ENCODE measurements around the gene PLCB1. TPM values are rescaled to one million over a fixed set of nuclear protein-coding genes. Genes with fewer than 3 reads are reported as not detected.

The PLCB1 gene
- total RNA-seq, 1 experiment from 2014 or later: 5.8 TPM

DNA sequence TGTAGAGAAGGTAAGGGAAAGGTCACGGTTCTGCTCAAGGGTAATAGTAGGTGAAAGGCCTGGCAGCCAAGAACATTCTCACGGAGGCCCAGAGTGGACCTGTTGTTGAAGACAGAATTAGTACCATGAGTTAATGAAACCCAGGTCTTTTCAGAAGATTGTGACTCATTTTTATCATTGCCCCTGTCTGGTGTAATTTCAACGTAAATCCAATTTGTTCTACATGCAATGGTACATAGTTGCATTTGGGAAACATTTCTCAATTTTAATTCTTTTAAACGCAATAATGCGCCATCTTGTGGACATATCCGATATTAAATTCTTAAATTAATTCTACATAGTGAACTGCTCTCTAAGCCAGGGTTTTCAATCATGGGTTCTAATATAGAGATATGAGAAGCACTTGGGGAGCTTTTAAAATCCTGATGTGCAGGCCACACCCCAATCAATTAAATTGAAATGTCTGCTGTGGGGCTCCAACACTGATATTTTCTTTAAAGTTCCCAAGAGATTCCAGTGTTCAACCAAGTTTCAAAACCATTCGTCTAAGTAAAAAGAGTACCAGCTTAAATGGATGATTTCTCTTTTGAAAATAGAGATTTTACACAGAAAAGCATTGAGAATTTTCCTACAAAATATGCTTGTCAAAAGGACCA lies 257.4 kb downstream of the PLCB1 start:
- peak; percentile 16 for DNase-seq
- H3K36me3 ChIP-seq (replicated peaks; ENCODE audit: control insufficient read depth, insufficient read depth, low read length): no peaks in the 10 kb centered on the region
- no peak overlapping the region for H3K4me3 ChIP-seq (ENCODE audit: insufficient read depth, low read depth, low read length)
- H3K27me3 ChIP-seq (ENCODE audit: control insufficient read depth, insufficient read depth, low read length): no peaks in the 10 kb centered on the region

DNA sequence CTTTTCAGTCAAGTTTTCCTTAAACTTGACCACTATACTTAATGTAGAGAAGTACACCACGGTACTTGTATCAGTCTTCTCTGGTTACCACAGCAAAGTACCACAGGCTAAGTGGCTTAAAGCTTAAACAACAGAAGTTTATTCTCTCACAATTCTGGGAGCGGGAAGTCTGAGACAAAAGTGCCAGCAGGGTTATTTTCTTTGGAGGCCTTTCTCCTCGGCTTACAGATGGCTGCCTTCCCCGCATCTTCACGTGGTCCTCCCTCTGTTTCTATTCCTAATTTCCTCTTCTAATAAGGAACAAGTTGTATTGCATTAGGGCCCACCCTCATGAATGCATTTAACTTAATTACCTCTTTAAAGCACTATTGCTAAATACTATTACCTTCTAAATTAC lies 258.0 kb downstream of the PLCB1 start:
- Histone ChIP-seq H3K27me3 (ENCODE audit: control insufficient read depth, insufficient read depth, low read length) (no peaks in the 10 kb centered on the region), H3K36me3 (replicated peaks; ENCODE audit: control insufficient read depth, insufficient read depth, low read length) (no peaks in the 10 kb centered on the region), H3K4me3 (ENCODE audit: insufficient read depth, low read depth, low read length) (no peak overlapping the region)
- no peak for DNase-seq

DNA sequence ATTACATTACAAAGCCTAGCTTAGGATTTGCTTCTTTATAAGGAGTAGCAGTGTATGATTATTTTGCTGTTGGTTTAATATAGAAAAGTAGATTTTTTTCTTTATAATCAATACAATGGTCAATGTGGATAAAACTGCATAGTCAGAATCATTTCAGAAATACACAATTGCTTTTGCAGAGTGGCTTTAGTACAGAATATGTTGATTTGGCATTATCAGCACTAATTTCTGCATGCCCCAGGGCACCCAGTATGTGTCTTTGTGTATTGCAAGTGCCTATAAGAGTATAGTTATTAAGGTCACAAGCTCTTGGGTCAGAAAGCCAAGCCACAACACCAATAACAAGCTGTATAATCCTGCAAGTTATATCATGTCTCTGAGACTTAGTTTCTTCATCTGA lies 258.4 kb downstream of the PLCB1 start:
- Histone ChIP-seq H3K4me3 (ENCODE audit: insufficient read depth, low read depth, low read length) (no peak overlapping the region), H3K36me3 (replicated peaks; ENCODE audit: control insufficient read depth, insufficient read depth, low read length) (no peaks in the 10 kb centered on the region), H3K27me3 (ENCODE audit: control insufficient read depth, insufficient read depth, low read length) (no peaks in the 10 kb centered on the region)
- no peak for DNase-seq

DNA sequence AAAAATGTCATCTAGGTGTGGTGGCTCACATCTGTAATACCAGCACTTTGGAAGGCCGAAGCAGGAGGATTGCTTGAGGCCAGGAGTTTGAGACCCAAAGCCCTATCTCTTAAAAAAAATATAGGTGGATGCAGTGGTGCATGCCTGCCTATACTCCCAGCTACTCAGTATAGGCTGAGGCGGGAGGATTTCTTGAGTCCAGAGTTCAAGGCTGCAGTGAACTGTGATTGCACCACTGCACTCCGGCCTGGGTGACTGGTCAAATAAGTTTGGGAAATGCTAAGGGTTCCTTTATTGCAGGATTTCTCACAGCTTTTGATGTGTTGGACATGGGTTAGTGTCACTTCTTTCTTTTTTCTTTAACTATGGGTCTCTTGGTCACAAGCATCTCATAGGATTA lies 261.3 kb downstream of the PLCB1 start:
- DNase-seq: no peak
- Histone ChIP-seq H3K27me3 (ENCODE audit: control insufficient read depth, insufficient read depth, low read length) (no peaks in the 10 kb centered on the region), H3K4me3 (ENCODE audit: insufficient read depth, low read depth, low read length) (no peak overlapping the region), H3K36me3 (replicated peaks; ENCODE audit: control insufficient read depth, insufficient read depth, low read length) (no peaks in the 10 kb centered on the region)

DNA sequence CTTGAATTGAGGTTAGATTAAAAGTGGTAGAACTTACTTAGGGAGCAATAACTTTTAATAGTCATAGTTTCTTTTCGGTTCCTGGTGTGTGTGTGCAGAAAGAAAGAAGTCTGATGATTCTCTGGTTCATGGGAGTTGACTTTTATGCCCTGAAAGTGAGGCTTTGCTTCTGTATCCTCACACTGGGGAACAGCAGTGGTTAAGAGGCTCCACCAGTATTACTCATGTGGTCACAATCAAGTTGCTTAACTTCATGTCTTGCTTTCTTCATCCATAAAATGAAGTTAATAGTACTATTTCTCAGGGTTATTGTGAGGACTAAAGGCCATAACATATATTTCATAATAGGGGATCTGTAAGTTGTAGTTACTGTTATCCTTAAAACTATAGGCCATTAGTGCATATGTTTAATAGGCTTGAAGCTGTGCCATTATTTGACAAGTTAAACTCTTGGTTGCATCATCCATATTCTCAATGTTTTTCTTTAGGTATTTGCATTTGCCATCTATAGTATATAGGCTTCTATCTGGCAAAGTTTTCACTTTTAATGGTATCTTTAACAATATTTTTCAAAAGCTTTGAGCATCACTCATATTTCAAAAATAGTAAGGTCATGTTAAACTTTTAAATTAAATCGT lies 262.4 kb downstream of the PLCB1 start:
- no peaks in the 10 kb centered on the region for H3K36me3 ChIP-seq (replicated peaks; ENCODE audit: control insufficient read depth, insufficient read depth, low read length)
- H3K4me3 ChIP-seq (ENCODE audit: insufficient read depth, low read depth, low read length): no peak overlapping the region
- H3K27me3 ChIP-seq (ENCODE audit: control insufficient read depth, insufficient read depth, low read length): no peaks in the 10 kb centered on the region
- no peak for DNase-seq

DNA sequence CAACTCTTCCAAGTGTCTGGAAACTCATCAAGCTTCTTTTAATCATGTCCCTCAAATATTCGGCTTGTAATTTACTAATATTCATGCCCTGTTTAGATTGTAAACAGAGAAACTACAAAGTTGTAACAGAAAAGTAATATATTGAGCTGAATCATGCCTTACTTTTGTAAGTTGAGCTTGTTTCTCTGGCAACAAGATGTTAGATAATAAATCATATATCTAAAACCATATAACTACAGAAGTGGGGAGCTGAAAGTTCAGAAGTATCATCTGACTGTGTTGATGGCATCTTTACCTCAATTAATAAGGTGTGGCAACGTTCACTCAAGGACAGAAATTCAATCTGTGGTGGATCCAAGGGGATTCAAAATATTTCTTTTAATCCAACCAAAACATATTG lies 263.9 kb downstream of the PLCB1 start:
- Histone ChIP-seq H3K4me3 (ENCODE audit: insufficient read depth, low read depth, low read length) (no peak overlapping the region), H3K27me3 (ENCODE audit: control insufficient read depth, insufficient read depth, low read length) (no peaks in the 10 kb centered on the region), H3K36me3 (replicated peaks; ENCODE audit: control insufficient read depth, insufficient read depth, low read length) (no peaks in the 10 kb centered on the region)
- no peak for DNase-seq

DNA sequence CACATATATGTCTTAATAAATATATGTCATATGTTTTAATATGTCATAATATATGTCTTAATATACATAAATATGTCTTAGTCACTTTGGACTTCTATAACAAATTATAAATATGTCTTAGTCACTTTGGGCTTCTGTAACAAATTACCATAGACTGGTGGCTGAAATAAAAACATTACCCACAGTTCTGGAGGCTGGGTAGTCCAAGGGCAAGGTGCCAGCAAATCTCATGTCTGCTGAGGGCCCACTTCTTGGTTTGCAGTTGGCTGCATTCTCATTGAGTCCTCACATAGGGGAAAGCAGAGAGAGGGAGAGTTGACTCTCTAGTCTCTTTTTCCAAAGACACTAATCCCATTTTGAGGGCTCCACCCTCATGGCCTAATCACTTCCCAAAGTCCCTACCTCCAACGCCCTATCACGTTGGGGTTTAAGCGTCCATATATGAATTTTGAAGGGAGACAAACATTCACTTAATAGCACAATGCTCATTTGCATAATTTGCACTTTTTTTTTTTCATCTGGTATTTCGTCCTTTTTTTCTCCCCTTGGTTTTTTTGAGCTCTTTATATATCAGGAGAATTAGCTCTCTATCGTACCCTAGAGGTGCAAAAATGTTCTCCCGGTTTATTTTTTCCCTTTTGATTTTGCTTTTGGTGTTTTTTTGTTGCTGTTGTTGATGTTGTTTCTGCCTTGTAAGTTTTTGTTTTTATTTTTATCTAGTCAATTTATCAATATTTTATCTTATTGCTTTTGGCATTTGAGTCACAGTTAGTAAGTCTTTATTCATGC lies 266.4 kb downstream of the PLCB1 start:
- DNase-seq: peak; percentile 12
- Histone ChIP-seq H3K27me3 (ENCODE audit: control insufficient read depth, insufficient read depth, low read length) (no peaks in the 10 kb centered on the region), H3K36me3 (replicated peaks; ENCODE audit: control insufficient read depth, insufficient read depth, low read length) (no peaks in the 10 kb centered on the region), H3K4me3 (ENCODE audit: insufficient read depth, low read depth, low read length) (no peak overlapping the region)

DNA sequence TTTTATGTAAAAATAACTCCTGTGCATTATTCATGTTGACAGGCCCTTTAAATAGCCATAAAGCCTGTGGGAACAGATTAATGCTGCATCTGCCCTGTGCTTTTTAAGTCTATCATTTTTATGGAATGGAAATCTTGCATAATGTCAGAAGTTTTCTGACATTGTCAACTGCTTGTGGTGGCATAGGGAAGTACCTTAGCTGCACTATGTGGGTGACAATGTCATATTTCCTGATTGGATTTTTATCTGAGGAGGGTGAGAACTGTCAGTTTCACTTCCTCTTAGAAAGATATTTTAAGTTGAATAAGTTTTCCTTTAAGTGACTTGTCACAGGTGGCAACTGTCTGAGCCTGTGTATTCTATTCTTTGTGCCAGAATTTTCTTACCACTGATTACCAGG lies 267.9 kb downstream of the PLCB1 start:
- Histone ChIP-seq H3K4me3 (ENCODE audit: insufficient read depth, low read depth, low read length) (no peak overlapping the region), H3K36me3 (replicated peaks; ENCODE audit: control insufficient read depth, insufficient read depth, low read length) (no peaks in the 10 kb centered on the region), H3K27me3 (ENCODE audit: control insufficient read depth, insufficient read depth, low read length) (no peaks in the 10 kb centered on the region)
- no peak for DNase-seq

DNA sequence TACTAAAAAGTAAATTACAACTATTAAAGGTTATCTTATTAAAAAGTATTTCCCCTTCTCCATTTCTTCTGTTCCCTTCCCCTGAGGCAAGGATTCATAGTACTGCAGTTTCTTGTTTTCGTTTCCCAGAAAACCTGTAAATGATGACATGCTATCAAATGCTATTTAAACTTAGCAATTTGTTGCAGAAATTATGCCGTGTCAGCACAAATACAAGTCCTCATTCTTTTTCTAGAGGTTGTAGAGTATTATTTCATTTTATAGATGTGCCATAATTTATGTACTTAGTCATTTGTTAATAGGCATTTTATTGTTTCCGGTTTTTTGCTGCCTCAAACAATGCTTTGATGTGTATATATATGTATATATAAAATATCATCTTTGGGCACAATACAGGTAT lies 268.4 kb downstream of the PLCB1 start:
- Histone ChIP-seq H3K4me3 (ENCODE audit: insufficient read depth, low read depth, low read length) (no peak overlapping the region), H3K36me3 (replicated peaks; ENCODE audit: control insufficient read depth, insufficient read depth, low read length) (no peaks in the 10 kb centered on the region), H3K27me3 (ENCODE audit: control insufficient read depth, insufficient read depth, low read length) (no peaks in the 10 kb centered on the region)
- no peak for DNase-seq

DNA sequence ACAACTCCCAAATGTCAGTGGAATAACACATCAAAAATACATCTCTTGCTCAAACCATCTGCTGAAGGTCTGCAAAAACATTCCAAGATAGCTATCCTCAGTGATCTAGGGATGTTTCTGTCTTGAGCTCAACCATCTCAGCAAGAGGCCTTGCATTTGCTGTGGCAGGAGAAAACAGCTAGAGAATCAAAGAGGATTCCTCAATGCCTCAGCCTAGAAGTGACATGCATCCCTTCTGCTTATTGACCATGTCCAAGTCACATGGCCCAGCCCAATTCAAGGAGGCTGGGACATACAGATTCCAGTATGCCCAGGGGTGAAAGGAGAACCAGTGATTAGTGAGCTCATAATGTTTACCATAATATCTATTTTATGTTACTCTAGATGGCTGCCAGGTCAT lies 269.5 kb downstream of the PLCB1 start:
- Histone ChIP-seq H3K27me3 (ENCODE audit: control insufficient read depth, insufficient read depth, low read length) (no peaks in the 10 kb centered on the region), H3K4me3 (ENCODE audit: insufficient read depth, low read depth, low read length) (no peak overlapping the region), H3K36me3 (replicated peaks; ENCODE audit: control insufficient read depth, insufficient read depth, low read length) (no peaks in the 10 kb centered on the region)
- DNase-seq: no peak

DNA sequence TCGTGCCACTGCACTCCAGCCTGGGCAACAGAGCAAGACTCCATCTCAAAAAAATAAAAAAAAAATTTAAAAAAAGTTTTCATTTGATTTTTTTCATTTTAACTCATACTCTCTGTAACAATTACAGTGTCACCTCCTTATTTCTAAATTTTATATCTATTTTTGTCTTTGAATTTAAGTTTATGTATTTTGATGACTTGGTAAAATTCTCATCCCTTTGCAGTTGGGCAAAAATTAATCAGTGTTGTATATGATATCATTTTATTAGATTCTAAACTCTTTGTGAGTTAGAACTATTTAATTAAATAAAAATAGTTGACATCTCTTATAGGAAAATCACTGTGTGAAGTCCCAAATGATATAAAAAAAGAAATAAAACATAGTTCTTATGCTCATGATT lies 270.7 kb downstream of the PLCB1 start:
- no peak for DNase-seq
- no peak overlapping the region for H3K4me3 ChIP-seq (ENCODE audit: insufficient read depth, low read depth, low read length)
- H3K27me3 ChIP-seq (ENCODE audit: control insufficient read depth, insufficient read depth, low read length): no peaks in the 10 kb centered on the region
- H3K36me3 ChIP-seq (replicated peaks; ENCODE audit: control insufficient read depth, insufficient read depth, low read length): no peaks in the 10 kb centered on the region

DNA sequence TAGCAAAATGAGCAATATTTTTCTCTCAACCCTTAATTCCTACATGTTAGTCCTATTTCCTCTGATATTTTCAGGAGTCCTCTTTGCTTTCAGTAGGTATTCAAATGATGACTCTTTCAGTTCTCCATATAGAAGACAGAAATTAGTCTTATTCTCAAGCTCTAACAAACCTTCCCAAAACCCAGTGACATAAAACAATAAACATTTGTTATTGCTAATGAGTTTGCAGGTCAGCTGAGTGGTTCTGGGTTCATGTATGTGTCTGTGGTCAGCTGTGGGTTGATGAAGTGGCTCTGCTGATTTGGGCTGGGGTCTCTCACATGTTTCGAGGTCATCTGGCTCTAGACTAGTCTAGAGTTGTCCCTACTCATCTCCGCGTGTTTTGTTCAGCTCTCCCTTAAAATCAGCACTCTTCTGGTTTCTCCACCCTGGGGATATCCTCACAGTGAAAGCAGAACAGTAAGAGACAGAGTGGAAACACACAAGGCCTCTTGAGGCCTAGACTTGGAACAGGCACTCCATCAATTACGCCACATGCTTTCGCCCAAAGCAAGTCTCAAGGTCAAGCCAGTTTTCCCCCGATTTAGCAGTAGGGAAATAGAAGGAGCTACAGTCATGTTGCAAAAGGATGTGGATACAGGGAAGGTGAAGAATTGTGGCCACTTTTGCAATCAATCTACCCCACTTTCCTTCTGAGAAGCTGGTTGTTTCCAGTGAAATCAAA lies 273.0 kb downstream of the PLCB1 start:
- H3K4me3 ChIP-seq (ENCODE audit: insufficient read depth, low read depth, low read length): no peak overlapping the region
- H3K27me3 ChIP-seq (ENCODE audit: control insufficient read depth, insufficient read depth, low read length): no peaks in the 10 kb centered on the region
- DNase-seq: no peak
- H3K36me3 ChIP-seq (replicated peaks; ENCODE audit: control insufficient read depth, insufficient read depth, low read length): no peaks in the 10 kb centered on the region

DNA sequence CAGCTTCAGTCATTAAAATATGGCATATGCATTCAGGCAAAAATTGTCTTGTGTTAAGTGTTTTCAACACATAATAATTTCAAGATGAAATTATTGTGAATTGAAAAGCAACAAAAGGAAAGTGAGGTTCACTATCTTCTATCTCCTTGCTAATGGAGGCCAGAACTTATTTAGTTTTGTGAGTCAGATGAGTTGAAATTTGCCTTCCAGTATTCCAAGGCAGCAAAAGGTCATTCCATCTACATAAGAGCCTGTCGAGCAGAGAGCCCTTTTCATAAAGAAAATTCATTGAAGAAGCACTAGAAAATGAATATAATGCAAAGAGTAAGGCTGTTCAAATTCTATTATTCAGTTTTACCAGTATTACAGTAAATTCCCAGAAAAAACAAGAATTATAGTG lies 274.3 kb downstream of the PLCB1 start:
- DNase-seq: no peak
- Histone ChIP-seq H3K36me3 (replicated peaks; ENCODE audit: control insufficient read depth, insufficient read depth, low read length) (no peaks in the 10 kb centered on the region), H3K27me3 (ENCODE audit: control insufficient read depth, insufficient read depth, low read length) (no peaks in the 10 kb centered on the region), H3K4me3 (ENCODE audit: insufficient read depth, low read depth, low read length) (no peak overlapping the region)

DNA sequence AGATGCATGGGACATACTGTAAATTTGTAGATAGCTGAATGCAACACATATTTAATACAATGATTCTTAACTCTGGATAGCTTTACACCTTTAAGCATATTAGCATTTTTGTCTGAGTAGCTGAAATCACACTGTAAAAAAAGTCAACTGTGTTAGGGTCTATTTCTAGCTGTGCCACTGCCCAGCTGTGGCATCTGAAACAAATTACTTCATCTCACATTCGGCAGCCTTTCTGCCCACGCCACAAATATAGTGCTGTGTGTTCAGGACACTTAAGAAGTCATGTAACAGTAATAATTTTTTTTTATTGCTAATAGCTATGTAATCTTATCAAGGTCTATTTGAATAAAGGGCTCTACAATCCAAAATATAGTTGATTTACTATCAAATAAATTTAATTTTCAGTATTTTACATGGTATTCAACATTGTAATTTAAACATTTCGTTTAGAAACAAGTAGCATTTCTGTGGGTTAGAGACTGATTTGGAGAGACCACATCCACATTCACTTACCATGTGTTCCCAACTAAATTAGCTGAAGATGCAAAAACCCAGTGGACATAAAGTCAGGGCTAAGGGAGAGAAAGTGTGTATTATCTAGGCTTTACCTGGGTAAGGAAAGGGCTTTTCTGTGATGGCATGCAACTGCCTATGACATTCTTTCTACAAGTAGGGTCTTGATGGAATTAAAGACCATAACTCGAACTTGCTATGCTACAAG lies 276.7 kb downstream of the PLCB1 start:
- no peak for DNase-seq
- Histone ChIP-seq H3K36me3 (replicated peaks; ENCODE audit: control insufficient read depth, insufficient read depth, low read length) (no peaks in the 10 kb centered on the region), H3K27me3 (ENCODE audit: control insufficient read depth, insufficient read depth, low read length) (no peaks in the 10 kb centered on the region), H3K4me3 (ENCODE audit: insufficient read depth, low read depth, low read length) (no peak overlapping the region)

All from H7 (cell line).